Jurkat, Clone E6-1 (cell line): ENCODE results near the gene CEP131.

Source experiments
- DNase-seq: peaks from one replicate; pipeline ENCODE4 v3.0.0-alpha.2; 2011; ENCODE audit warnings: low read depth, low spot score
- H3K4me3 ChIP-seq: 2 replicates; pipeline ENCODE4 v1.5.1; 2011; ENCODE audit warnings: mild to moderate bottlenecking, low read length, control low read depth, moderate library complexity

CEP131 gene

GRCh38 chr17:81194225-81194760, 28.5 kb downstream of the CEP131 start:
- H3K4me3 ChIP-seq, result no peak overlapping the region
- no peak for DNase-seq

- DNase-seq, result no peak
- H3K4me3 ChIP-seq, result no peak overlapping the region
Measured at GRCh38 chr17:81193470-81194224, 29.1 kb downstream of the CEP131 start.

- DNase-seq, result no peak
- H3K4me3 ChIP-seq, result no peak overlapping the region
Measured at GRCh38 chr17:81193051-81193410, 29.7 kb downstream of the CEP131 start.

- DNase-seq, result no peak
Measured at GRCh38 chr17:81192386-81193050, 30.2 kb downstream of the CEP131 start.

GRCh38 chr17:81191646-81192045, 31.1 kb downstream of the CEP131 start:
- H3K4me3 ChIP-seq, result no peak overlapping the region
- no peak for DNase-seq

More at GRCh38 chr17:81192386-81193050, 30.2 kb downstream of the CEP131 start:
- no peak overlapping the region for H3K4me3 ChIP-seq

GRCh38 chr17:81191116-81191515, 31.6 kb downstream of the CEP131 start:
- H3K4me3 ChIP-seq, result no peak overlapping the region
- DNase-seq, result no peak

GRCh38 chr17:81190591-81190990, 32.2 kb downstream of the CEP131 start:
- no peak overlapping the region for H3K4me3 ChIP-seq
- no peak for DNase-seq

DNA sequence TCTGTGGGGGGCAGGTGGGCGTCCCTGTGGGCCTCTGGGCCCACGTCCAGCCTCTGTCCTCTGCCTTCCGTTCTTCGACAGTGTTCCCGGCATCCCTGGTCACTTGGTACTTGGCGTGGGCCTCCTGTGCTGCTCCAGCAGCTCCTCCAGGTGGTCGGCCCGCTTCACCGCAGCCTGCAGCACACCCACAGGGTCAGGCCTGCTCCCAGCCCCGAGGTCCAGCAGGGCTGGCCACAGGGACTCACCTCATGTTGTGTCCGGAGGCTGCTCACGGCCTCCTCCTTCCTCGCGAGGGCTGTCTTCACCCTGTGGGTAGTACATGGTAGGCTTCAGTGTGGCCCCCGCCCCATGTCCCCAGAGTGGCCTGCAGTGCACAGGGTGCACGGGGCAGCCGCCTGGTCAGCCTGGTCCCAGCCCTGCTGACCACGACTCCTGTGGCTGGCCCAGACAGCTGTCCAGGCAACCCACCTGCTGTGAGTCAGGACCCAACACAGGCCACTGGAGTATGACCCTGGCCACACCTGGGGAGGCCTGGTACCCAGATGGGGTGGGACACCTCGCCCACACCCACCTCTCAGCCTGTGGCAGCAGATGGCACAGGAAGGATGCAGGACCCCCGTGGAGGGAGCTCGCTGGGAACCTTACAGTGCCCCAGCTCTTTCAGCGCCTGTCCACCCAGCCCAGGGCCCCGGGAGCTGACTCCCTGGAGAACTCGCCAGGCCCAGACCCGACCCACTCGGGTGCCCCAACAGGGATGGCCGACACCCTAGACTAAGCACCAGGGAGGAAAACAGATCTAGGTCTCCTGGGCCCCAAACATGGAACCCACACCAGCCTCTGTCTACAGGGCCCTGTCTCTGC, 32.9 kb downstream of the CEP131 start:
- no peak for DNase-seq
- no peak overlapping the region for H3K4me3 ChIP-seq

- no peak for DNase-seq
- no peak overlapping the region for H3K4me3 ChIP-seq
Measured at GRCh38 chr17:81189016-81189415, 33.7 kb downstream of the CEP131 start.

- H3K4me3 ChIP-seq, result no peak overlapping the region
- DNase-seq, result no peak
Measured at GRCh38 chr17:81188491-81188840, 34.3 kb downstream of the CEP131 start.

- H3K4me3 ChIP-seq, result no peak overlapping the region
- DNase-seq, result no peak
Measured at GRCh38 chr17:81187586-81188490, 34.9 kb downstream of the CEP131 start.

- H3K4me3 ChIP-seq, result no peak overlapping the region
- no peak for DNase-seq
Measured at GRCh38 chr17:81187120-81187519, 35.6 kb downstream of the CEP131 start.

DNA sequence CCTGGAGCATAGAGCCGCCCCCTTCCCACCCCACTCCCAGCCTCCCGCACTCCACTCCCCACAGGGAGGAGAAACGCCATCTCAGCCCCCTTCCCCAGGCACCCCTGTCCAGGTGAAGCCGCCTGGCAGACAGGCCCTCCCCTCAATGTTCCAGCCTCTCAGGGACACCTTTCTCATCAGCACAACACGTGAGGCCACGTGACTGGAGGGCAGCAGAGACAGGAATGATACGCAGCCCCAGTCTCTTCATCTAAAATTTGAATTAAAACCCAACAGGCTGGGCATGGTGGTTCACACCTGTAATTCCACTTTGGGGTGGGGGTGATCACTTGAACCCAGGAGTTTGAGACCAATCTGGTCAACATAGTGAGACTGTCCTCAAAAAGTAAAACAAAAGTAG, 36.6 kb downstream of the CEP131 start:
- H3K4me3 ChIP-seq, result no peak overlapping the region

DNA sequence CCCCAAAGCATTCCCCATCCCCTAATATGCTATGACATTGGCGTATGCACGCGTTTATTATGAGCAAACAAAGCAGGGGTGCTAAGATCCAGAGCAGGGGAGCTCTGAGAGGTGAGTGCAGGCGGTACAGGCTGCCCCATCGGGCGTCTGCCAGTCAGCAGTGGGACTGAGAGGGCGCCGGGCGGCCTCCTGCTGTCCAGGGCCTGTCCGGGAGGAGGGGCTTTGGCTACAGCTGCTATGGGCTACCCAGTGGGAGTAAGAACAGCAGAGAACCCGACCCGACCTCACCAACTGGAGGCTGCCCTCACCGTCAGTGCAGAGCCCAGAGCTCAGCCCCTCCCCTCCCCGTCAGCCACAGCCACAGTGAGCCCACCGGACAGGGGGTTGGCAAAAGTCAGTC, 38.2 kb downstream of the CEP131 start:
- no peak for DNase-seq
- H3K4me3 ChIP-seq, result no peak overlapping the region

More for the DNA sequence above, 36.6 kb downstream of the CEP131 start:
- DNase-seq, result no peak

GRCh38 chr17:81183807-81184206, 39.0 kb downstream of the CEP131 start:
- no peak for DNase-seq
- H3K4me3 ChIP-seq, result no peak overlapping the region

DNA sequence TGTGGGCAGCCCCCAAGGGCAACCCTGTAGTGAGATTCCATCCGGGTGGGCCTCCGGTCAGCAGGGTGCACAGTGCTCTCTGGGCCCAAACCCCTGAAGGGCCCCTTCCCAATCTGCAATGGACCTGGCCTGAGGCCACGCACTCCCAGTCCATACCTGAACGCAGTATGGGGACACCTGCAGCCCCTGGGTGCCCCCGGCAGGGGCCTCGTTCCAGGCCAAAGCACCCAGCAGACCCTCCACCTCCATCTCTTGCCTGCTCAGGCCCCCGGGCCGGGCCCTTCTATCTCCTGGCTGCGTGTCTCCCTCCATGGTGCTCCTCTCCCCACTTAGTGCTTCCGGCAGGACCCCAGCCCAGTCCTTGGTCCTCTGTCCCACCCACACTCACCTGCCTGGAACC, 39.4 kb downstream of the CEP131 start:
- no peak overlapping the region for H3K4me3 ChIP-seq

GRCh38 chr17:81182596-81182995, 40.2 kb downstream of the CEP131 start:
- no peak overlapping the region for H3K4me3 ChIP-seq
- DNase-seq, result no peak

More for the DNA sequence above, 39.4 kb downstream of the CEP131 start:
- no peak for DNase-seq

DNA sequence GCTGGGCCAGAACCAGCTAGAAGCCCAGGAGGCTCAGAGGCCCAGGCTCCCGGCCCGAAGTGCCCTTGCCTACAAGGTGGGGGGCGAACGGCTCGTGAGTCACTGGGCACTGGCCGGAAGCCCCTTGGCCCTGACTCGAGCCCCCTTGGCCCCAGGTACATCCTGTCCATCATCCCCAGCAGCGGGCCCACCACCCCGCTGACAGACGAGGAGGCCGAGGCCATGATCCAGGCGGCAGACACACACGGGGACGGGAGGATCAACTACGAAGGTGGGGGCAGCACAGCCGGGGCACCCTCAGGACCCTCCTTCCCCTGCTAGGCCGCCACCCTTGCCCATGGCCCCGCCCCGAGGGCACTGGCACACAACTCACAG, 41.0 kb downstream of the CEP131 start:
- no peak overlapping the region for H3K4me3 ChIP-seq
- DNase-seq, result no peak
